GM03348 (cell line): Measurements from ENCODE around the gene BCL2L12.

Experiments
- DNase-seq: peaks from one replicate; pipeline ENCODE4 v3.0.0; 2012; ENCODE audit warnings: low spot score

The BCL2L12 gene

GRCh38 chr19:49642492-49643035 lies 23.2 kb upstream of the BCL2L12 start:
- DNase-seq: no peak

GRCh38 chr19:49643466-49643865 lies 22.3 kb upstream of the BCL2L12 start:
- no peak for DNase-seq

GRCh38 chr19:49645592-49645991 lies 20.1 kb upstream of the BCL2L12 start:
- no peak for DNase-seq

- DNase-seq: no peak
These were observed 19.7 kb upstream of the BCL2L12 start for GRCh38 chr19:49645995-49646394.

GRCh38 chr19:49646586-49646985 lies 19.1 kb upstream of the BCL2L12 start:
- no peak for DNase-seq

GRCh38 chr19:49651029-49651819 lies 14.5 kb upstream of the BCL2L12 start:
- DNase-seq: no peak

- DNase-seq: no peak
These were observed 13.7 kb upstream of the BCL2L12 start for GRCh38 chr19:49651820-49652550.

- DNase-seq: no peak
These were observed 12.9 kb upstream of the BCL2L12 start for GRCh38 chr19:49652551-49653465.

GRCh38 chr19:49653466-49653806 lies 12.3 kb upstream of the BCL2L12 start:
- DNase-seq: no peak

- DNase-seq: no peak
These were observed 11.2 kb upstream of the BCL2L12 start for GRCh38 chr19:49654581-49654980.

GRCh38 chr19:49655570-49656455 lies 9.9 kb upstream of the BCL2L12 start:
- DNase-seq: no peak

GRCh38 chr19:49656456-49657109 lies 9.2 kb upstream of the BCL2L12 start:
- no peak for DNase-seq

- no peak for DNase-seq
These were observed 8.1 kb upstream of the BCL2L12 start for GRCh38 chr19:49657493-49658138.

GRCh38 chr19:49658139-49658517 lies 7.6 kb upstream of the BCL2L12 start:
- DNase-seq: no peak

- no peak for DNase-seq
These were observed 6.9 kb upstream of the BCL2L12 start for GRCh38 chr19:49658566-49659442.

GRCh38 chr19:49660338-49660961 lies 5.3 kb upstream of the BCL2L12 start:
- no peak for DNase-seq

- no peak for DNase-seq
These were observed 3.7 kb upstream of the BCL2L12 start for GRCh38 chr19:49662011-49662410.

- DNase-seq: no peak
These were observed 2.5 kb upstream of the BCL2L12 start for GRCh38 chr19:49663224-49663623.
